HepG2 (cell line): ENCODE results near the gene DDR2. TPM values are rescaled to one million over a fixed set of nuclear protein-coding genes. Genes with fewer than 3 reads are reported as not detected.

ENCODE experiments used
- ATAC-seq: fragments of 200-7000 bp; cut with Tn5 transposase; 3 replicates; pipeline ENCODE4 v1.9.1; 2020; ENCODE audit warnings: mild to moderate bottlenecking, moderate library complexity
- BruUV-seq: library from RNA; stranded (reverse); fragments of 400-500 nt; replicated peaks from 2 replicates; lab custom pipeline; 2021; lab: Mats Ljungman, UMichigan
- CTCF ChIA-PET: fragments of 300-600 bp; formaldehyde crosslinking; extraction: SDS; loops from one replicate; lab custom pipeline; 2021; ENCODE audit warnings: low total read pairs, inconsistent platforms, low intra/inter-chr PET ratio; lab: Yijun Ruan, JAX
- POLR2A ChIA-PET: fragments of 350-600 bp; sonication (Branson Sonifier 250); formaldehyde crosslinking; loops from one replicate; lab custom pipeline; 2020; ENCODE audit warnings: antibody characterized with exemption, inconsistent platforms; lab: Yijun Ruan, JAX
- DNase-seq: peaks from one replicate; pipeline ENCODE4 v3.0.0-alpha.2; 2015; ENCODE audit warnings: low spot score
- FAIRE-seq: peaks from 3 replicates; lab custom pipeline; 2011; peaks lifted over from hg19 to GRCh38; lab: Jason Lieb, UNC
- H2AFZ ChIP-seq: one replicate; pipeline ENCODE4 v1.6.1; 2011; ENCODE audit warnings: low read length, inconsistent platforms
- H3K27ac ChIP-seq: fragments of 300-600 bp; 3 replicates; pipeline ENCODE4 v1.8.0; 2011; ENCODE audit warnings: mixed run types, mild to moderate bottlenecking, mixed read lengths, low read length, inconsistent platforms; ENCODE audit not compliant: insufficient read depth; ENCODE audit errors: extremely low read length
- H3K27me3 ChIP-seq, 2 experiments: fragments of 200-600 bp in 1 of 2; 2 replicates in 1 of 2; 3 replicates in 1 of 2; pipeline versions ENCODE4 v1.6.0 to v1.8.0; 2011; ENCODE audit warnings: low read length in 2 of 2, mild to moderate bottlenecking in 2 of 2, moderate library complexity in 2 of 2, inconsistent platforms in 1 of 2; ENCODE audit not compliant: insufficient read depth in 2 of 2, control insufficient read depth in 1 of 2
- H3K36me3 ChIP-seq, 2 experiments: fragments of 200-600 bp in 1 of 2; replicated peaks in 1 of 2; 2 replicates in 1 of 2; 3 replicates in 1 of 2; pipeline versions ENCODE4 v1.5.1 to v1.8.0; 2011; ENCODE audit warnings: low read length in 2 of 2, inconsistent platforms in 1 of 2; ENCODE audit not compliant: insufficient read depth in 2 of 2, control insufficient read depth in 1 of 2
- H3K4me1 ChIP-seq: 2 replicates; pipeline ENCODE4 v1.5.1; 2012; ENCODE audit warnings: low read length, inconsistent platforms; ENCODE audit not compliant: insufficient read depth
- H3K4me2 ChIP-seq: 2 replicates; pipeline ENCODE4 v1.6.0; 2011; ENCODE audit warnings: low read depth, low read length, inconsistent platforms
- H3K4me3 ChIP-seq, 3 experiments: fragments of 200-600 bp in 1 of 3; sonication (generic), shearing (Covaris generic) in 1 of 3; replicated peaks in 1 of 3; 2 replicates each; pipeline ENCODE4 v1.5.1; 2011 to 2016; ENCODE audit warnings: low read length in 3 of 3, inconsistent platforms in 2 of 3, low read depth in 2 of 3, mild to moderate bottlenecking in 2 of 3, control low read depth in 1 of 3, mixed read lengths in 1 of 3; ENCODE audit not compliant: insufficient read depth in 1 of 3
- H3K79me2 ChIP-seq: one replicate; pipeline ENCODE4 v1.6.1; 2011; ENCODE audit warnings: low read length, inconsistent platforms; ENCODE audit not compliant: insufficient read depth
- H3K9ac ChIP-seq: 2 replicates; pipeline ENCODE4 v1.6.0; 2011; ENCODE audit warnings: mild to moderate bottlenecking, low read depth, low read length, inconsistent platforms; ENCODE audit not compliant: insufficient read depth
- H3K9me3 ChIP-seq: 2 replicates; pipeline ENCODE4 v1.5.1; 2012; ENCODE audit warnings: mild to moderate bottlenecking, low read length
- H4K20me1 ChIP-seq: 2 replicates; pipeline ENCODE4 v1.6.0; 2011; ENCODE audit warnings: inconsistent platforms, mild to moderate bottlenecking, low read length, moderate library complexity; ENCODE audit not compliant: insufficient read depth
- CHD2 ChIP-seq: IDR thresholded peaks from 2 replicates; pipeline ENCODE4 v1.6.1; 2011; ENCODE audit warnings: low read depth, low read length, improper control_type of control experiment
- ELF4 ChIP-seq: sonication (generic); formaldehyde crosslinking; IDR thresholded peaks from 2 replicates; pipeline ENCODE4 v1.5.0; 2020; ENCODE audit warnings: missing genetic modification reagents, mild to moderate bottlenecking, moderate library complexity, borderline replicate concordance
- HNRNPLL ChIP-seq: fragments of 200-400 bp; formaldehyde crosslinking; IDR thresholded peaks from 2 replicates; pipeline ENCODE4 v1.6.1; 2017; ENCODE audit warnings: mild to moderate bottlenecking, low read depth, low read length; ENCODE audit not compliant: poor library complexity, severe bottlenecking
- KMT2A ChIP-seq: sonication (generic); formaldehyde crosslinking; IDR thresholded peaks from 2 replicates; pipeline ENCODE4 v1.4.0; 2020; ENCODE audit warnings: missing genetic modification reagents
- NFIC ChIP-seq: IDR thresholded peaks from 2 replicates; pipeline ENCODE4 v1.6.1; 2012; ENCODE audit warnings: mild to moderate bottlenecking, low read length, inconsistent platforms
- RFXANK ChIP-seq: IDR thresholded peaks from 2 replicates; pipeline ENCODE4 v1.6.1; 2016
- SSRP1 ChIP-seq: IDR thresholded peaks from 2 replicates; pipeline ENCODE4 v1.6.1; 2016; ENCODE audit warnings: control low read depth
- ZKSCAN1 ChIP-seq: fragments of 150-350 bp; IDR thresholded peaks from 2 replicates; pipeline ENCODE4 v1.6.1; 2014; ENCODE audit warnings: low read length
- ZNF230 ChIP-seq: sonication (generic); formaldehyde crosslinking; IDR thresholded peaks from 2 replicates; pipeline ENCODE4 v1.4.0; 2020; ENCODE audit warnings: mild to moderate bottlenecking, missing genetic modification reagents
- WGBS: methylation state at CpG from one replicate; pipeline ENCODE4 v1.1.6; 2017; ENCODE audit warnings: low lambda C conversion rate; 5-methylcytosine and 5-hydroxymethylcytosine counted together
- in situ Hi-C: cut with HindIII; loops from 2 replicates; pipeline ENCODE4 v1.10.0; 2017; ENCODE audit warnings: low pct_unique_long_range_greater_than_20kb; ENCODE audit not compliant: extremely low pct_ligation_motif_present
- intact Hi-C: fragments of 100-400 bp; cut with micrococcal nuclease; formaldehyde crosslinking; loops from one replicate; pipeline ENCODE4 v1.10.0; 2022; ENCODE audit not compliant: unreplicated experiment
- polyA plus RNA-seq, 8 experiments: library from polyadenylated mRNA; depleted of rRNA in 3 of 8; stranded (reverse) in 7 of 8; unstranded in 1 of 8; fragments of >200 nt; fragmentation: Illumina TruSeq in 4 of 8; extraction: Trizol in 4 of 8; gene quantifications; 2 replicates each; pipeline versions ENCODE4 v1.2.1 to v1.2.3, GENCODE V29; 2011 to 2016; ENCODE audit warnings: low read depth in 4 of 8, missing spikeins in 1 of 8, mixed read lengths in 1 of 8; ENCODE audit not compliant: insufficient read depth in 1 of 8
- total RNA-seq, 5 experiments: library from RNA; depleted of rRNA; stranded (reverse); fragments of >200 nt; fragmentation: Illumina TruSeq; extraction: Trizol; gene quantifications; 2 replicates each; pipeline ENCODE4 v1.2.3, GENCODE V29; 2016; ENCODE audit warnings: low read depth in 1 of 5
- TF ChIP-seq, protein P1 (sequence below): sonication (generic); formaldehyde crosslinking; IDR thresholded peaks from 2 replicates; pipeline ENCODE4 v1.8.1; 2023; ENCODE audit warnings: missing genetic modification reagents, mild to moderate bottlenecking, borderline replicate concordance
- TF ChIP-seq, protein P2 (sequence below): sonication (generic); formaldehyde crosslinking; IDR thresholded peaks from 2 replicates; pipeline ENCODE4 v1.9.0; 2021; ENCODE audit warnings: missing genetic modification reagents, borderline replicate concordance

The DDR2 gene
- total and polyA plus RNA-seq, 2 of the 13 experiments (the other 11 are each of a cell fraction or from before 2014, with no cell fraction given) = 0.36 to 0.38 TPM

DNA sequence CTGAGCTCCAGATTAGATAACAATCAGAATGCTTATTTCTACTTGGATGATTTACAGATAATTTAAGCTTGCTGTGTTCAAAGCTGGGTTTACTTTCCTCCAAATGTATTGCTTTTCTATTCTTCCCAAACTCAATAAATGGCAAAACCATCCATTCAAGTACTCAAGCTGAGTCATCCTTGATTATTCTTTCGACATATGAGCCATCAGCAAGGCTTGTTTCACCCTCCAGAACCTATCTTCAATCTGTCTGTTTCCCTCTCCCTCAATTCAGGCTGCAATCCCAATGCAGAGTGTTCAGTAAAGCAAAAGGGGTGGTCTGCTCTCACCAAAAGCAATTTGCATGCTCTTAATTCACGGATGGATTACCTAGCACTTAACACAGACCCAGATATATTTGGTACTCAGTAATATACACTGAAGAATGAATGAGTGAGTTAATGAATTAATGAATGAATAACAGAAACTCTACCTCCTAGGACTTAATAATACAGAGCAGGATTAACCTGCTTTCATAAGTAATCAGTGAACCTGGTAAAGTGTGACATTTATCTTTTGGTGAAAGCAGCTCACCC, 41.9 kb downstream of the DDR2 start (continued):
- TF ChIP-seq NFIC = no peak
- TF ChIP-seq, all 625 proteins: peak for 0

DNA sequence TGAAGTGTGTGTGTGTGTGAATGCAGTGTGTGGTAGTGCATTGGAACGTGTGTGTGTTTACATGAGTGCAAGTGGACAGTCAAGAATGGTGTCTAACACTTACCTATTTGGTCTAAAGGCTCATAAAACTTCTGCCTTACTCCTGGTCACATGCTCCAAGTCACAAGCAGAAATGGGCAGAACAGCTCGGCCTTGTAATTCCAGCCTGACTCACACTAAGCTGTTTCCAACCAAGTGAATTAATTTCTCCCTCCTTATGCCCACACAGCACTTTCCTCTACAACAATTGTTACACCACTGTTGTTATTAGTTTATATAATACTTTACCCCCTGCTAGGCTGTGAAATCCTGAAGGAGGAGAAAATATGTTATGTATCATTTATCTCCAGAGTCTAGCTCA, 43.8 kb downstream of the DDR2 start:
- intact Hi-C loops = no loop called here
- ChIA-PET POLR2A (no interaction called here), CTCF (no interaction called here)
- Histone ChIP-seq H3K27me3 (no peaks in the 10 kb centered on the region), H4K20me1 (no peaks in the 10 kb centered on the region), H2AFZ (no peak overlapping the region), H3K9ac (no peak overlapping the region), H3K27ac (no peak overlapping the region), H3K4me3 (no peak overlapping the region), H3K79me2 (no peaks in the 10 kb centered on the region)
- no TSS peak for BruUV-seq
- no peak for FAIRE-seq
- in situ Hi-C loops = no loop called here
- no peak for DNase-seq
- TF ChIP-seq, protein P1, sequence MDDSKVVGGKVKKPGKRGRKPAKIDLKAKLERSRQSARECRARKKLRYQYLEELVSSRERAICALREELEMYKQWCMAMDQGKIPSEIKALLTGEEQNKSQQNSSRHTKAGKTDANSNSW (CRISPR knock-in tag) = no peak
- TF ChIP-seq ELF4 (CRISPR knock-in tag) (no peak), SSRP1 (CRISPR knock-in tag) (no peak), RFXANK (CRISPR knock-in tag) (no peak), CHD2 (no peak), NFIC (no peak), KMT2A (CRISPR knock-in tag) (no peak), HNRNPLL (no peak), ZNF230 (no peak), ZKSCAN1 (no peak)
- TF ChIP-seq, protein P2, sequence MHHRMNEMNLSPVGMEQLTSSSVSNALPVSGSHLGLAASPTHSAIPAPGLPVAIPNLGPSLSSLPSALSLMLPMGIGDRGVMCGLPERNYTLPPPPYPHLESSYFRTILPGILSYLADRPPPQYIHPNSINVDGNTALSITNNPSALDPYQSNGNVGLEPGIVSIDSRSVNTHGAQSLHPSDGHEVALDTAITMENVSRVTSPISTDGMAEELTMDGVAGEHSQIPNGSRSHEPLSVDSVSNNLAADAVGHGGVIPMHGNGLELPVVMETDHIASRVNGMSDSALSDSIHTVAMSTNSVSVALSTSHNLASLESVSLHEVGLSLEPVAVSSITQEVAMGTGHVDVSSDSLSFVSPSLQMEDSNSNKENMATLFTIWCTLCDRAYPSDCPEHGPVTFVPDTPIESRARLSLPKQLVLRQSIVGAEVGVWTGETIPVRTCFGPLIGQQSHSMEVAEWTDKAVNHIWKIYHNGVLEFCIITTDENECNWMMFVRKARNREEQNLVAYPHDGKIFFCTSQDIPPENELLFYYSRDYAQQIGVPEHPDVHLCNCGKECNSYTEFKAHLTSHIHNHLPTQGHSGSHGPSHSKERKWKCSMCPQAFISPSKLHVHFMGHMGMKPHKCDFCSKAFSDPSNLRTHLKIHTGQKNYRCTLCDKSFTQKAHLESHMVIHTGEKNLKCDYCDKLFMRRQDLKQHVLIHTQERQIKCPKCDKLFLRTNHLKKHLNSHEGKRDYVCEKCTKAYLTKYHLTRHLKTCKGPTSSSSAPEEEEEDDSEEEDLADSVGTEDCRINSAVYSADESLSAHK (CRISPR knock-in tag) = no peak
- TF ChIP-seq, all 625 proteins: peak for 0
- Histone ChIP-seq H3K4me1 (peaks cover 25% of the 10 kb centered on the region), H3K9me3 (no peaks in the 10 kb centered on the region), H3K4me2 (no peak overlapping the region), H3K36me3 (no peaks in the 10 kb centered on the region)
- 48% methylated on average over 2 of the region's 2 CpGs for WGBS
- no peak for ATAC-seq
